ENCODE measurements around the gene ROBO2. TPM values are rescaled to one million over a fixed set of nuclear protein-coding genes. Genes with fewer than 3 reads are reported as not detected.

Gene ROBO2
- total and polyA plus RNA-seq, 11 donors: 0.04 to 0.93 (median 0.06) TPM; not detected in 6

DNA sequence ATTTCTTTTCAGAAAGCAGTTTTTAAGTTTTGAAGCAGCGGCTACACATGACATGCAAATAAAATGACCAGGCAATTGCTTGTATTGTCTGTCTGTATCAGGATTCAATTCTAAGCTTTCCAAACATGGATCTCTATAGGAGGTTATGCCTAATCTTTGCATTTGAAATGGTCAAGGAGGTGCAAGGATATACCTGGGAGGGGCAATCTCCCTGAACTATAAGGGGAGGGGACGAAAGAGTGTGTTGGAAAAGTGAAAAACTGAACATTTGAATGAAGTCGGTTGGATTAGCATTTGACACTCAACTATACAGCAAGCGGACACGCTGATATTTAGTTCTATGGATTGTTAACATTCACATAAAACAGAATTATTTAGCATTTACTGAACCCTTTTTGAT, 11.7 kb downstream of the ROBO2 start:
- H3K4me3 ChIP-seq: no peak overlapping the region
- ATAC-seq (no peak), DNase-seq (no peak)
- WGBS, 4 donors: 90 to 95% (median 93%) methylated on average over 5 of the region's 5 CpGs
- H3K9me3 ChIP-seq: no peaks in the 10 kb centered on the region
- no peak overlapping the region for H3K27ac ChIP-seq
- TF ChIP-seq POLR2A (IDR thresholded peaks at IDR 0.05) (no peak), CTCF (IDR thresholded peaks at IDR 0.05) (no peak)
- H3K36me3 ChIP-seq: no peaks in the 10 kb centered on the region
- H3K4me1 ChIP-seq: no peaks in the 10 kb centered on the region
- intact Hi-C loops (cut with DNase I): no loop called here
- no peaks in the 10 kb centered on the region for H3K27me3 ChIP-seq

DNA sequence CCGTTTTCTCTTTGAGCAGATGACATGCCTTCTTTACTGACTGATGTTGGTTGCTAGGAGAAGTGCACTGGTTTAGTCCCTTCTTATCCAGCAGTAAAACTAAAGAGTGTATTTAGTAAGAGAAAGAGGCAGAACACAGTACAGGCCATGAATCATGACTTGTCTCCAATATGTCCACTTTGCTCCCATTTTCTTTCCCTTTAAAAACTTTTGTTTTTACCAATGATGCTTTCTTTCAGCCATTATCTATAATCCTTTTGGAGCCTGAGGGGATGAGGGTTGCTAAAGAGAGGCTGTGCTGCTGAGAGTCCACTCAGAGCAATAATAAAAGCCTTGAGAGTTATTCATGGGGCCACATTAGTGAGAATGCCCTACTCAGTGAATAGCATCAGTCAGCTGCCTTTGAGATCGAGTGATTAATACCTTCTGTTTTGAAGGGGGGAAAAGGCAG, 12.2 kb downstream of the ROBO2 start:
- Histone ChIP-seq H3K27ac (no peak overlapping the region), H3K27me3 (no peaks in the 10 kb centered on the region), H3K9me3 (no peaks in the 10 kb centered on the region), H3K36me3 (no peaks in the 10 kb centered on the region), H3K4me3 (no peak overlapping the region), H3K4me1 (no peaks in the 10 kb centered on the region)
- WGBS, 4 donors: 90 to 93% (median 92%) methylated on average over 2 of the region's 2 CpGs
- DNase-seq (no peak), ATAC-seq (no peak)
- intact Hi-C loops (cut with DNase I): no loop called here
- TF ChIP-seq CTCF (IDR thresholded peaks at IDR 0.05) (no peak), POLR2A (IDR thresholded peaks at IDR 0.05) (no peak)

DNA sequence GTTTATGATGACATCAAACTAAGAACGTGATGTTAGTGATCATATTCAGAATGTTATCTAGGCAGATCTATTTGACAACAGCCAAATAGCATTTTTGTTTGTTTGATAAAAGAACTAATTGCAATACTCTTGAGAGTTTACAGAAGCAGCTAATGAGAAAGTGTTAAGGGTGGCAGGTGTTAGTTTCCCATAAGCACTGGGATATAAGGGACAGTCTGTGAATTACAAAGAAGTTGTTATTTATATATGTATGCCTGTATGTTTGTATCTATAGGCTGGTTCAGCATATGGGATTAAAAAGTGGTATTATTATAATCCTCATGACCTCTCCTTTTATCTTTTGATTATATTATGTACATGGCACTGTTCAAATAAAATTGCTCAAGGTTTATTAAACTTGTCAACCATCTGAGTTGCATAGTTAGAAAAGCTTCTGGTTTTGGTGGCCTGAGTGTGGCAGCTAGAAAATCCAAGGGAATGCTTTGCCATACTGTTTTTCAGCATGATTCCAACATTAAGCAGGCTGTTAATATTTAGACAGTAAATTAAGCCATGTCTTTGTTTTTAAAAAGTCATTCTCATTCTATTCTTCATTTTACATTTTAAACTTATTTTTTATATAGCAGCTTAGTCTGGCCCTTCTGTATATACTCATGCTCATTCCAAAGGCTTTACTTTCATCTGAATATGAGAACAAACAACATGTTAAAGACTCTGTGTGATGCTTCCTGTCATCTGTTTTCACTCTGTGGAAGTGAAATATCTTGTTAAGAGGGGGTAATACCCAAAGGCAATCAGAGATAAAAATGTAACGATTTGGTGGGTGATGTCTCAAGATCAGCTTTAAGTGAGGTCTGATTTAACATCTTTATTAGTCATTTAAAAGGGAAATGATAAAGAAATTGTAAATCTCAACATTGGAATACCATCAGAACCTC, 13.1 kb downstream of the ROBO2 start:
- intact Hi-C loops (cut with DNase I): no loop called here
- no peak for ATAC-seq

More for the DNA sequence above, 13.1 kb downstream of the ROBO2 start:
- Histone ChIP-seq H3K27me3 (no peaks in the 10 kb centered on the region), H3K36me3 (no peaks in the 10 kb centered on the region), H3K27ac (no peak overlapping the region), H3K4me1 (no peaks in the 10 kb centered on the region), H3K9me3 (no peaks in the 10 kb centered on the region), H3K4me3 (no peak overlapping the region)
- DNase-seq: no peak
- WGBS, 4 donors: 26 to 37% (median 32%) methylated on average over 2 of the region's 2 CpGs
- no peak for TF ChIP-seq CTCF (IDR thresholded peaks at IDR 0.05)
- TF ChIP-seq POLR2A (IDR thresholded peaks at IDR 0.05): no peak

All from heart left ventricle (tissue), 16 donors.